Measurements from ENCODE around the gene LAMC3. TPM values are rescaled to one million over a fixed set of nuclear protein-coding genes. Genes with fewer than 3 reads are reported as not detected.
A peak's percentile ranks its signal among the peaks of the same experiment; 100 is the strongest.

The LAMC3 gene
- polyA plus RNA-seq, 1 donor from 2014 or later: not detected

DNA sequence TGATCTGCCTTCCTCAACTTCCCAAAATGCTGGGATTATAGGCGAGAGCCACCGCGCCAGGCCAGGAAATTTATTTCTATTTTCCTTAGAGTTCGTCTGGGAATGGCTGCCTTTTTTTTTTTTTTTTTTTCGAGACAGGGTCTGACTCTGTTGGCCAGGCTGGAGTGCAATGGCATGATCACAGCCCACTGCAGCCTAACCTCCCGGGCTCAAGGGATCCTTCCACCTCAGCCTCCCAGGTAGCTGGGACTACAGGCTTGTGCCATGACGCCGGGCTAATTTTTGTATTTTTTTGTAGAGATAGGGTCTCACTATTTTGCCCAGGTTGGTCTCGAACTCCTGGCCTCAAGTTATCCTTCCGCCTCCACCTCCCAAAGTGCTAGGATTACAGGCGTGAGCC, 888 bp upstream of the LAMC3 start:
- H3K27me3 Mint-ChIP-seq: peaks cover 19% of the 10 kb centered on the region
- no peaks in the 10 kb centered on the region for H3K9me3 Mint-ChIP-seq
- no peaks in the 10 kb centered on the region for H3K36me3 Mint-ChIP-seq
- peak overlapping the region in 1 of 4 donors; percentile 53 for H3K4me3 Mint-ChIP-seq
- H3K27ac Mint-ChIP-seq: no peak overlapping the region
- peaks cover 0 to 1% (median 0%) of the 10 kb centered on the region in 3 donors for H3K4me1 Mint-ChIP-seq

DNA sequence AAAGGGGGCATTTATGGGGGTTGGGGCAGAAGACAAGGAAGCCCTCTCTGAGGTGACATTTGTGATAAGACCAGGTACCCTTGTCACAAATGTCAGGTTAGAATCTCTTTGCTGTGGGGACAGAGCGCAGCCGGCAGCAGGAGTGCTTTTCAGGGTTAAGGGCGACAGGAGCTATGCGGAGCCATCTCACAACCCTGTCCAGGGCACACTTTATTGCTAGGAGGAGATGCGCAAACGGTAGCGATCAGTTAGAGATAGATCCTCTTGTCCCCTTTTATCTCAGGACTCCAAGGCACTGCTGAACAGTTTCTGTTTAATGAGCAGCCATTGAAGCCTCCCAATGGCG, 438 bp upstream of the LAMC3 start:
- Mint-ChIP-seq H3K4me1 (peaks cover 0 to 1% (median 0%) of the 10 kb centered on the region in 3 donors), H3K27ac (no peak overlapping the region), H3K36me3 (no peaks in the 10 kb centered on the region), H3K9me3 (no peaks in the 10 kb centered on the region), H3K27me3 (peaks cover 19% of the 10 kb centered on the region), H3K4me3 (peak overlapping the region in 3 of 4 donors; percentile 48 to 60 (median 53))

DNA sequence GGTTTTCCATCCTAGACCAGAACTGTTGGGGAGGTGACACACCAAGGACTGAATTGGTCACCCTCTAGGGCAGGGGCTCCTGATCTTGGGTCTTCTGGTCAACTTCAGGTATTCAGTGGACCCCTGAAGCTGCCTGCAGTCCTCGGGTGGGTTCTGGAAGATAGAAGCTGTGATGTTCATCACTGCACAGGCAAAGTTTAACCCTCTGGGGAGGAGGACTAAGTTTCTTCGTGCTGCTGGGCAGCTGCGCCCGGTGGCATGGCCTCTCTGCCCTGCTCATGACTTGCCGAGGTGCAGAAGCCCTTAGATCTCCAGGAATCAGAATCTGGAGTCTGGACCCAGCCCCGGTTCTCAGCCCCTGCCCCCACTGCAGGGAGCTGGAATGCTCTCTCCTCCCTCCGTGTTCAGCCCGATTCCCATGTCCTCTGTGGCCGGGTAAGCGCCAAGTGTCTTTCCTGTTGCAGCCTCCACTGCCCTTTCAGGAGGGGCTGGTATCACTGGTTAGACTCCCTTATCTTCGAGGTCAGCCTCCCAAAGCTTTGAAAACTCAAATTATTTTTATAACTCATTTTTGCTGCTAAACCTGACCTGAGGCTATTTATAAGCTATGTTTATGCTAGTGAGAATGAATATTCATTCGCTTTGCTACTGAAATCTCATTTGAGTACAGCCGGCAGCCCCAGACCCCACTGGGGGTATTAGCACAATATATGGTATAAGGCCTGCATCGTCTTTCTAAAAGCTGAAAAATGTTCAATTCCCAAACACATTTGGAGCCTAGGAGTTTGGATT, 1.7 kb downstream of the LAMC3 start:
- Mint-ChIP-seq H3K36me3 (no peaks in the 10 kb centered on the region), H3K4me3 (no peak overlapping the region), H3K9me3 (no peaks in the 10 kb centered on the region), H3K27ac (peak overlapping the region in 1 of 3 donors; percentile 22), H3K27me3 (peaks cover 26% of the 10 kb centered on the region), H3K4me1 (peaks cover 0 to 1% (median 0%) of the 10 kb centered on the region in 3 donors)

DNA sequence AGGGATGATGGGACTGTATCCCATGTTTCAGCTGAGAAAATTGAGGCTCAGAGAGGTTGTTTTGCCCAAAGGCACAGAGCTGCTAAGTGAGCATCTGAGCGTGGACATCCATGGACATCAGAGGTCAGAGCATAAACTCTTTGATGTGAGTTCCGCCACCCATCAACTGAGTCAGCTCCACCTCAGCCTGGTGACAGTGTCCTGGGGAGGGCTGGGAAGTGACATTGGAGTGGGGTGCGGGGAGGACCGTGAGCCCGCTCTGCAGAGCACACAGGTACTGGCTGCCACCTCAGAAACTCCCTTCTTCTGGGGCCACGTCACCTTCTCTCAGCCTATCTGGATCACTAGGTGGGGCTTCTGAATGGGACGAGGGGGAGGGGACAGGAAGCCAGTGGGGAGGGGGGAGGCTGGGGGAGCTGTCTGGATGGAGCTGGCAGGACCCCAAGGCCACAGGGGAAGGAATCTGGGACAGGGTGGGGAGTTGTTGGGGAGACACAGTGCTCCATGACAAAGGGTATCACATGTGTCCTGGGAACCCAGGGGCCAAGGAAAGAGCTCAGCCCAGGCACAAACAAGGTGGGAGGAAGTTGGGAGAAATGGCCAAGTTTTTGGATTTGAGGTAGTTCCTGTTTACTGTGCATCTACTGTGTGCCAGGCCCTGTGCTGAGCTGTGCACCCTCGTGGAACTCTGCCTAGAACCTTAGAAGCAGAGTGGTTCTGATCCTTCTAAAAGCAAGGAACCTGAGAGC, 2.5 kb downstream of the LAMC3 start:
- Mint-ChIP-seq H3K27ac (no peak overlapping the region), H3K27me3 (peaks cover 27% of the 10 kb centered on the region), H3K9me3 (no peaks in the 10 kb centered on the region), H3K4me3 (no peak overlapping the region), H3K36me3 (no peaks in the 10 kb centered on the region), H3K4me1 (peaks cover 0 to 1% (median 0%) of the 10 kb centered on the region in 3 donors)

DNA sequence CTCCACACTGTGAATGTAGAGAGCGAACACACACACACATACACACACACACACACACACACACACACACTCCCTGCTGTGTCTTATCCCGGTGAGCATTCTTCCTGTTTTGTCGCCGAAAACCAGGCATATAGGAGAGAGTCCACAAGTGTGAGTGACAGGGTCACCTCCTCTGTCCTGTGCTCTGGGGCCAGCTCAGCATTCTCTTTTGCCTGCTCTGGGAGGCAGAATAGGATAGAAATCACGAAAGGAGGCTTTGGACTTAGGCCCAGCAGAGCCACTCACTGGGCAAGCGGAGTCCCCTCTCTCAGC, 3.0 kb downstream of the LAMC3 start:
- peaks cover 27% of the 10 kb centered on the region for H3K27me3 Mint-ChIP-seq

DNA sequence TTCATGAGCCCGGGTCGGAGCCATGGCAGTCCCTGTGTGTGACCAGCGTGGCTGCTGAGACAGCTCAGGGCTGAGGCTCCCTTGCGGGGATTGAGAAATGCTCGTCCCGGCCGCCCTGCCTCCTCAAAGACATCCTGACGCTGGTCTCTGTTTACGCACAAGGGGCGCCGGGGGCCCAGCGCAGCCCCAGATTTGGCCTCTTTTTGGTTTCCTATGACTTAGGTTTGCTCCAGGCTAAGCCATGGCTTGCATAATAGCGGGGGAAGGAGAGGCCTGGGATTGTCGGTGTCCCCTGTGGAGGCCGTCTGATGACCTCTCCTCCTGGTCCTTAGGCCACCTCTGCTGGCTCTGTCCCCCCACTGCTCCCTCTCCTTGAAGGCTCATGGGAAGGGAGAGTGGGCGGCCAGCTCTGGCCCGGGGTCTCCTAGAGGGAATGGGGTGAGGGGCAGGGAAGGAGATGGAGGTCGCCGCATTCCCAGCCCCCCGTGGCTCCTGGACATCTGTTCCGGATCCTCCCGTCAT, 3.5 kb downstream of the LAMC3 start:
- Mint-ChIP-seq H3K27me3 (peaks cover 27% of the 10 kb centered on the region), H3K27ac (no peak overlapping the region), H3K4me3 (no peak overlapping the region), H3K36me3 (no peaks in the 10 kb centered on the region), H3K4me1 (peaks cover 0 to 1% (median 0%) of the 10 kb centered on the region in 3 donors), H3K9me3 (no peaks in the 10 kb centered on the region)

More for the DNA sequence above, 3.0 kb downstream of the LAMC3 start:
- Mint-ChIP-seq H3K4me3 (no peak overlapping the region), H3K27ac (no peak overlapping the region), H3K36me3 (no peaks in the 10 kb centered on the region), H3K4me1 (peaks cover 0 to 1% (median 0%) of the 10 kb centered on the region in 3 donors), H3K9me3 (no peaks in the 10 kb centered on the region)

DNA sequence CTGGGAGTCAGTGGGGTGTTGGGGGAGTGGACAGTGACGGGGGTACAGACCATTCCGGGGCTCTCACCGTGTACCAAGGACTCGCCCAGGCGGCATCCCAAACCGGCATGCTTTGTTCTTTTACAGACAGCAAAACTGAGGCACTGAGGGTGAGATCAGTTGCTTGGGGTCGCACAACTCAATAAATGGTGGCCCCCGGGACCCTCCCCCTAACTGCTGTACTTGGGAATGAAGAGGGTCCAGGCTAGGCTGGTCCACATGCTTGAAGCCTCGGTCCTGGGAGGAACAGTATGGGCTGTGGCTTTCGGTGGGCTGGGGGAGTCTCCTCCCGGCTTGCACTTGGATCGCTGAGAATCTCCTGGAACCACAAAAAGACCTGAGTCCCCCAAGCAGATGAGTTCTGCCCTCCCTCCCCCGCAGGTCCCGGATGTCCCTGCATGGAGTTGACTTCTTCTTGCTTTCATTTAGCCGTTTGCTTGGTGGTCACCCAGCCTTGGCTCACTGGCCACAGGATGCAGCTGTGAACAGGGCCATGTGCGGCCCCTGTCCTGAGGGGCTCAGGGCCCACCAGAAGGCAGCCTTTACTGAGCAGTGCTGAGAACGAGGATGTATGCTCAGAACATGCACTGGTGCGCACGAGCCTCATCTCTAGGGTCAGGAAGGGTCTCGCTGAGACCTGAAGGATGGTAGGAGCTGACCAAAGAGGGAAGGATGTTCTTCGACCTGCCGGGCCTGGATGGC, 4.2 kb downstream of the LAMC3 start:
- Mint-ChIP-seq H3K4me3 (no peak overlapping the region), H3K9me3 (no peaks in the 10 kb centered on the region), H3K27ac (no peak overlapping the region), H3K27me3 (peaks cover 24% of the 10 kb centered on the region), H3K36me3 (no peaks in the 10 kb centered on the region), H3K4me1 (peaks cover 0 to 1% (median 0%) of the 10 kb centered on the region in 3 donors)

DNA sequence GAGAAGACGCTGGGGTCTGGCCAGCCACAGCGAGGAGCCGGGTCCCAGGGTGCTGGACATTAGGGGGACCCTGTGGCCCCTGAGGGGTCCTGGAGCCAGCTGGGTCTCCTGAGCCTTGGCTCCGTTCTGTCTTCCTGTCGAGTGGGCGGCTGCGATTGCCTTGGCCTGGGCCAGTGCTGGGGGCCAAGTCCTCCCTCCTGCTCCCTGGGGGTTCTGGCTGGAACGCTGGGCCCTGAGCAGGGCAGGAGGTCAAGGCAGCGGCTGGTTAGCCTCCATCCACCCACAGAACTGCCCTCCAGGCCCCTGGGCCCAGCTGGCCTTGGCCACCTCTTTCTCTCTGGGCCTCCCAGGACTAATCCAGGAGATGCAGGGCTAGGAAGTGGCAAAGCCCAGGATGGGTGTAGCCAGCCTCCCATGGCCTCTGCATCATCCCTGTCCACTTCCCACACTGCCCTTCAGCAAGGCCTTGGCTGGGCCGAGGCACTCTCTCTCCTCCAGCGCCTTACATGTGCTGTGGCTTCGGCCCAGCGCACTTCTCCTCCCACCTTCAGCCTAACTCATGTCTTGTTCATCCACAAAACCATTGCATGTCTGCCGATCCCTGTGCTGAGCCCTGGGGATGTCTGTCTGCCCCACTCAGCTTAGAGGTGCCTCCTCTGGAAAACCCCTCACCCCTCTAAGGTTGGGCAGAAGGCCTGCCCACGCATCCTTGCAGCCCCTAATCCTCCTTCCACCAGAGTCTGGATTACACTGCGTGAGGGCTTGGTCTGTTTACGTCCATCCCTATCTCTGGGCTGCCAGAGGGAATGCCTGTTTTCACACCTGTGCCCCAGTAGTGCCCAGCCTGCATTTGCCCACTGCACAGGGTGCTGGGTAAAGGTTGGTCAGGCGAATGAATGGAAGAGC, 5.0 kb downstream of the LAMC3 start:
- peaks cover 19% of the 10 kb centered on the region for H3K27me3 Mint-ChIP-seq
- peaks cover 0 to 1% (median 0%) of the 10 kb centered on the region in 3 donors for H3K9me3 Mint-ChIP-seq
- H3K36me3 Mint-ChIP-seq: no peaks in the 10 kb centered on the region
- no peak overlapping the region for H3K4me3 Mint-ChIP-seq
- H3K27ac Mint-ChIP-seq: no peak overlapping the region
- no peaks in the 10 kb centered on the region for H3K4me1 Mint-ChIP-seq

DNA sequence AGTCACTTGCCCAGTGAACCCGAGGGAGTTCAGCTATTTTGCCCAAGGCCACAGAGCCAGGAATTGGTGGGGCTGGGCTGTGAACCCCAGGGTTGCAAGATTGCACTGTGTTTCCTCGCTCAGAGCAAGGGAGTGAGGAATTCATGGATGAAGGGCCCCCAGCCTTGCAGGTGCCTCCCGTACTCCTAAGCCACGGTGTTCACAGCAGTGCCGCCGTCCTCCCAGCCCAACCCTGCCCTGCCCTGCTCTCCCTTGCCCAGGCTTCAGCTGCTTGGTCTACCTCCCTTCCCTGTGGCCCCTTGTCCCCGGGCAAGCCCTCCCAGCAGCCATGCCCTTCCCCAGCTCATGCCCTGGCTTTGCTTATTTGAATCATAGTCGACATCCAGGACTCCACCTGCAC, 6.1 kb downstream of the LAMC3 start:
- Mint-ChIP-seq H3K4me3 (no peak overlapping the region), H3K27ac (no peak overlapping the region), H3K9me3 (peaks cover 0 to 1% (median 0%) of the 10 kb centered on the region in 3 donors), H3K27me3 (peaks cover 16% of the 10 kb centered on the region), H3K4me1 (no peaks in the 10 kb centered on the region), H3K36me3 (no peaks in the 10 kb centered on the region)

DNA sequence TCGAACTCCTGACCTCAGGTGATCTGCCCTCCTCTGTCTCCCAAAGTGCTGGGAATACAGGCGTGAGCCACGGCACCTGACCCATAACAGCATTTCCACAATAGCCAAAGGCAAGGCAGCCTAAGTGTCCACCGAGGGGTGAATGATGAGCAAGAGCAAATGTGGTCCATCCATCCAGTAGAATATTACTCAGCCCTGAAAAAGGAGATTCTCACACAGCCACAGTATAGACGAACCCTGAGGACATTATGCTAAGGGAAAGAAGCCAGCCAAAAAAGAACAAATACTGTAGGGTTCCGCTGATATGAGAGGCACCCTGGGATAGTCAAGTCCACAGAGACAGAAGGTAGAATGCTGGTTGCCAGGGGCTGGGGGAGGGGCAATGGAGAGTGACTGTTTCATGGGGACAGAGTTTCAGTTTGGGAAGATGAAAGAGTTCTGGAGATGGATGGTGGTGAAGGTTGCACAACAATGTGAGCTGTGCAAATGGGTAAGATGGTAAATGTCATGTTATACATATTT, 7.0 kb downstream of the LAMC3 start:
- Mint-ChIP-seq H3K9me3 (peaks cover 0 to 1% (median 0%) of the 10 kb centered on the region in 3 donors), H3K4me1 (no peaks in the 10 kb centered on the region), H3K36me3 (no peaks in the 10 kb centered on the region), H3K27me3 (peaks cover 16% of the 10 kb centered on the region), H3K4me3 (no peak overlapping the region), H3K27ac (no peak overlapping the region)

- H3K4me1 Mint-ChIP-seq: no peaks in the 10 kb centered on the region
- peaks cover 0 to 1% (median 0%) of the 10 kb centered on the region in 3 donors for H3K9me3 Mint-ChIP-seq
- H3K27ac Mint-ChIP-seq: no peak overlapping the region
Measured at GRCh38 chr9:131017067-131017466, 8.1 kb downstream of the LAMC3 start.

DNA sequence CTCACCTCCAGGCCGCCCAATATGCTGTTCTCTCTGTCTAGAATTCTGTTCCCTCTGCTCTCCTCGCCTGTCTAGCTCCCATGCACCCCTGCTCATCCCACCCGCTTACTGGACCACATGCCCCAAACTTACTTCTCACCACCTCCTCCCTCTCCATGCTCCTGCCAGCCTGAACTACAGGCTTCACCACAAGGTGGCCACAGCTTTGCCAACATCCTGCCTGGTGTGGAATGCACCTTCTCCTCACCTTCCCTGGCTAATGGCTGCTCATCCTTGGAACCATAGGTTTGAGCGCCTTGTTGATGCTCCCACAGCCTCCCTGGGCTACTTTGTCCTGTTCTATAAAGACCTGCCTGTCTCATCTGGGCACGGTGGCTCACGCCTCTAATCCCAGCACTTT, 9.6 kb downstream of the LAMC3 start:
- Mint-ChIP-seq H3K27me3 (peaks cover 16% of the 10 kb centered on the region), H3K4me3 (no peak overlapping the region), H3K4me1 (no peaks in the 10 kb centered on the region), H3K9me3 (peaks cover 0 to 1% (median 0%) of the 10 kb centered on the region in 3 donors), H3K27ac (no peak overlapping the region), H3K36me3 (no peaks in the 10 kb centered on the region)

More at GRCh38 chr9:131017067-131017466, 8.1 kb downstream of the LAMC3 start:
- H3K36me3 Mint-ChIP-seq: no peaks in the 10 kb centered on the region
- no peak overlapping the region for H3K4me3 Mint-ChIP-seq
- H3K27me3 Mint-ChIP-seq: peaks cover 16% of the 10 kb centered on the region

GRCh38 chr9:131019388-131020239, 10.6 kb downstream of the LAMC3 start:
- H3K27me3 Mint-ChIP-seq: peaks cover 9% of the 10 kb centered on the region
- no peak overlapping the region for H3K4me3 Mint-ChIP-seq
- no peaks in the 10 kb centered on the region for H3K36me3 Mint-ChIP-seq
- peaks cover 0 to 1% (median 0%) of the 10 kb centered on the region in 3 donors for H3K9me3 Mint-ChIP-seq
- no peaks in the 10 kb centered on the region for H3K4me1 Mint-ChIP-seq
- H3K27ac Mint-ChIP-seq: no peak overlapping the region
